ENCODE data around the gene NUMA1. TPM values are rescaled to one million over a fixed set of nuclear protein-coding genes. Genes with fewer than 3 reads are reported as not detected.

Gene NUMA1
- polyA plus RNA-seq, 1 donor (not counting 4 experiments of a cell fraction or from before 2014, with no cell fraction given): 38.8 TPM

GRCh38 chr11:72001285-72001684 is 79.1 kb downstream of the NUMA1 start:
- Histone ChIP-seq H3K9me3 (ENCODE audit: control insufficient read depth, low read depth, low read length) (no peaks in the 10 kb centered on the region), H3K9me1 (ENCODE audit: control insufficient read depth, extremely low read depth, insufficient read depth, low read length) (no peaks in the 10 kb centered on the region), H3K4me2 (ENCODE audit: control insufficient read depth, extremely low read depth, insufficient read depth, low read depth, low read length) (no peak overlapping the region), H4K20me1 (ENCODE audit: control insufficient read depth, extremely low read depth, insufficient read depth, low read length) (no peaks in the 10 kb centered on the region), H3K4me1 (ENCODE audit: control insufficient read depth, extremely low read depth, insufficient read depth, low read length) (no peaks in the 10 kb centered on the region), H3K4me3 (ENCODE audit: control insufficient read depth in 2 of 3, extremely low read depth in 1 of 3, insufficient read depth in 2 of 3, low read depth in 1 of 3, low read length in 3 of 3) (no peak overlapping the region), H2AFZ (ENCODE audit: control insufficient read depth, low read length) (no peak overlapping the region), H3K27me3 (ENCODE audit: control insufficient read depth, extremely low read depth, insufficient read depth, low read length) (no peaks in the 10 kb centered on the region), H3K36me3 (ENCODE audit: control insufficient read depth in 2 of 2, extremely low read depth in 1 of 2, insufficient read depth in 2 of 2, low read length in 2 of 2) (peaks cover 26 to 30% of the 10 kb centered on the region in 2 experiments), H3K79me2 (ENCODE audit: control insufficient read depth, insufficient read depth, low read length) (no peaks in the 10 kb centered on the region), H3K27ac (ENCODE audit: control insufficient read depth, insufficient read depth, low read length) (no peak overlapping the region), H3K9ac (ENCODE audit: control insufficient read depth, extremely low read depth, insufficient read depth, low read length) (no peak overlapping the region)
- DNase-seq (ENCODE audit: low read depth, low spot score) (no peak), FAIRE-seq (no peak)
- dilution Hi-C loops (cut with MboI; ENCODE audit: extremely low pct_ligation_motif_present, low sequenced_read_pairs): no loop called here
- TF ChIP-seq CTCF (optimal IDR thresholded peaks at IDR 0.05 in 1 of 3, IDR thresholded peaks at IDR 0.05 in 1 of 3, conservative IDR thresholded peaks at IDR 0.05 in 1 of 3; ENCODE audit: extremely low read depth in 1 of 3, insufficient read depth in 2 of 3, low read length in 3 of 3) (no peak), EZH2 (IDR thresholded peaks at IDR 0.05; ENCODE audit: low read length) (no peak)

GRCh38 chr11:72000202-72000867 is 80.0 kb downstream of the NUMA1 start:
- peaks cover 23 to 26% of the 10 kb centered on the region in 2 experiments for H3K36me3 ChIP-seq (ENCODE audit: control insufficient read depth in 2 of 2, extremely low read depth in 1 of 2, insufficient read depth in 2 of 2, low read length in 2 of 2)
- H2AFZ ChIP-seq (ENCODE audit: control insufficient read depth, low read length): no peak overlapping the region
- H3K27me3 ChIP-seq (ENCODE audit: control insufficient read depth, extremely low read depth, insufficient read depth, low read length): no peaks in the 10 kb centered on the region

More at GRCh38 chr11:72000202-72000867, 80.0 kb downstream of the NUMA1 start:
- TF ChIP-seq CTCF (optimal IDR thresholded peaks at IDR 0.05 in 1 of 3, IDR thresholded peaks at IDR 0.05 in 1 of 3, conservative IDR thresholded peaks at IDR 0.05 in 1 of 3; ENCODE audit: extremely low read depth in 1 of 3, insufficient read depth in 2 of 3, low read length in 3 of 3): no peak
- TF ChIP-seq EZH2 (IDR thresholded peaks at IDR 0.05; ENCODE audit: low read length): no peak
- Histone ChIP-seq H3K79me2 (ENCODE audit: control insufficient read depth, insufficient read depth, low read length) (no peaks in the 10 kb centered on the region), H3K9me1 (ENCODE audit: control insufficient read depth, extremely low read depth, insufficient read depth, low read length) (no peaks in the 10 kb centered on the region), H3K9me3 (ENCODE audit: control insufficient read depth, low read depth, low read length) (no peaks in the 10 kb centered on the region), H3K4me1 (ENCODE audit: control insufficient read depth, extremely low read depth, insufficient read depth, low read length) (no peaks in the 10 kb centered on the region), H3K4me3 (ENCODE audit: control insufficient read depth in 2 of 3, extremely low read depth in 1 of 3, insufficient read depth in 2 of 3, low read depth in 1 of 3, low read length in 3 of 3) (no peak overlapping the region), H3K9ac (ENCODE audit: control insufficient read depth, extremely low read depth, insufficient read depth, low read length) (no peak overlapping the region), H4K20me1 (ENCODE audit: control insufficient read depth, extremely low read depth, insufficient read depth, low read length) (no peaks in the 10 kb centered on the region), H3K27ac (ENCODE audit: control insufficient read depth, insufficient read depth, low read length) (no peak overlapping the region), H3K4me2 (ENCODE audit: control insufficient read depth, extremely low read depth, insufficient read depth, low read depth, low read length) (no peak overlapping the region)
- dilution Hi-C loops (cut with MboI; ENCODE audit: extremely low pct_ligation_motif_present, low sequenced_read_pairs): no loop called here
- FAIRE-seq (no peak), DNase-seq (ENCODE audit: low read depth, low spot score) (no peak)

All from keratinocyte (primary cell).